Suprapubic skin (tissue), 3 donors: Measurements from ENCODE around the gene DUS2.

Experiments
- POLR2AphosphoS5 ChIP-seq, 3 donors: sonication (generic); formaldehyde crosslinking; IDR thresholded peaks; one replicate each; pipeline ENCODE4 v1.6.1; 2017; ENCODE audit warnings: antibody characterized with exemption in 3 of 3
- TF ChIP-seq, protein P1 (sequence below), 2 donors: fragments of 200-600 bp in 1 of 2; fragments of 450-650 bp in 1 of 2; sonication (generic) in 1 of 2; IDR thresholded peaks; one replicate each; pipeline ENCODE4 v1.5.1; 2016 to 2019; ENCODE audit warnings: antibody characterized with exemption in 2 of 2, mild to moderate bottlenecking in 1 of 2, moderate library complexity in 1 of 2

DNA sequence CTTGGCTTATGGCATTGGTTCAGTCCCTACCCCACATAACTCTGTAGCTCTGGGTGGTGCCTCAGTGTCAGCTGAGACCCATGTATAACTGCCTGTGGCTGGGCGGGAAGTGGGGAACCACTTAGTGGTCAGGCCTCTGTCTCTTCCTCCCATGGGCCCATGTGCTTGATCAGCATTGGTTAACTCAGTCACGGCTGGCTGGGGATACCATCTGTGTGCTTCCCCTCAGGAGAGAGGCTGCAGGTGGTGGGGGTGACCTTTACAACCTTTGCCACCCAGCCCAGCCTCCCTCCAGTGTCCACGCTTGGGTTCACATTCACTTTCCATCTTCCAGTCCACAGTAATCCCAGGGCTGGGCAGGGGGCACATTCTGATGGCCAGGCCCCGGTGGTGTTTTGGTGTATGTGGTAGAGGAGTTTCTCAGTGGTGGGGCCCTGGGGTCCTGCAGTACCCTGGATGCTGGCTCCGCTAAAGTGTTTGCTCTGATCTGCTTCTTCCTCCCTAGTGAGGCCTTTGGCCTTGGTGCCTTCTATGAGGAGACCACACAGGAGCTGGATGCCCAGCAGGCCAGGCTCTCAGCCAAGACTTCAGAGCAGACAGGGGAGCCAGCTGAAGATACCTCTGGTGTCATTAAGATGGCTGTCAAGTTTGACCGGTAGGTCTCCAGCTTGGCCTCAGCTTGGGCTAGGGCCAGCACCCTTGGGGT lies 51.9 kb downstream of the DUS2 start:
- TF ChIP-seq, protein P1, sequence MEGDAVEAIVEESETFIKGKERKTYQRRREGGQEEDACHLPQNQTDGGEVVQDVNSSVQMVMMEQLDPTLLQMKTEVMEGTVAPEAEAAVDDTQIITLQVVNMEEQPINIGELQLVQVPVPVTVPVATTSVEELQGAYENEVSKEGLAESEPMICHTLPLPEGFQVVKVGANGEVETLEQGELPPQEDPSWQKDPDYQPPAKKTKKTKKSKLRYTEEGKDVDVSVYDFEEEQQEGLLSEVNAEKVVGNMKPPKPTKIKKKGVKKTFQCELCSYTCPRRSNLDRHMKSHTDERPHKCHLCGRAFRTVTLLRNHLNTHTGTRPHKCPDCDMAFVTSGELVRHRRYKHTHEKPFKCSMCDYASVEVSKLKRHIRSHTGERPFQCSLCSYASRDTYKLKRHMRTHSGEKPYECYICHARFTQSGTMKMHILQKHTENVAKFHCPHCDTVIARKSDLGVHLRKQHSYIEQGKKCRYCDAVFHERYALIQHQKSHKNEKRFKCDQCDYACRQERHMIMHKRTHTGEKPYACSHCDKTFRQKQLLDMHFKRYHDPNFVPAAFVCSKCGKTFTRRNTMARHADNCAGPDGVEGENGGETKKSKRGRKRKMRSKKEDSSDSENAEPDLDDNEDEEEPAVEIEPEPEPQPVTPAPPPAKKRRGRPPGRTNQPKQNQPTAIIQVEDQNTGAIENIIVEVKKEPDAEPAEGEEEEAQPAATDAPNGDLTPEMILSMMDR (IDR thresholded peaks at IDR 0.05), result no peak
- TF ChIP-seq POLR2AphosphoS5 (IDR thresholded peaks at IDR 0.05), result no peak
